GM23248 (cell line): ENCODE measurements around the gene ADCY1. TPM values are rescaled to one million over a fixed set of nuclear protein-coding genes. Genes with fewer than 3 reads are reported as not detected.

Experiments
- DNase-seq: peaks from one replicate; pipeline ENCODE4 v3.0.0-alpha.2; 2015
- H2AFZ ChIP-seq: fragments of 200-600 bp; sonication (generic); 2 replicates; pipeline ENCODE4 v1.6.1; 2016; ENCODE audit warnings: antibody characterized with exemption
- H3F3A ChIP-seq: fragments of 200-600 bp; sonication (generic); 2 replicates; pipeline ENCODE4 v1.6.1; 2016; ENCODE audit warnings: mild to moderate bottlenecking, antibody characterized with exemption, mixed run types; ENCODE audit not compliant: insufficient read depth
- H3K27ac ChIP-seq: fragments of 200-600 bp; sonication (generic); 2 replicates; pipeline ENCODE4 v1.5.1; 2016; ENCODE audit warnings: mild to moderate bottlenecking
- H3K27me3 ChIP-seq: fragments of 200-600 bp; sonication (generic); replicated peaks from 2 replicates; pipeline ENCODE4 v1.6.1; 2016; ENCODE audit warnings: mild to moderate bottlenecking; ENCODE audit not compliant: insufficient read depth
- H3K36me3 ChIP-seq: fragments of 200-600 bp; sonication (generic); 2 replicates; pipeline ENCODE4 v1.6.1; 2016; ENCODE audit warnings: low read depth, mild to moderate bottlenecking
- H3K4me1 ChIP-seq: fragments of 200-600 bp; sonication (generic); 2 replicates; pipeline ENCODE4 v1.6.1; 2016; ENCODE audit warnings: mild to moderate bottlenecking; ENCODE audit not compliant: insufficient read depth
- H3K4me2 ChIP-seq: fragments of 200-600 bp; sonication (generic); one replicate; pipeline ENCODE4 v1.6.1; 2016; ENCODE audit warnings: mild to moderate bottlenecking; ENCODE audit not compliant: unreplicated experiment
- H3K4me3 ChIP-seq: fragments of 200-600 bp; sonication (generic); 2 replicates; pipeline ENCODE4 v1.5.1; 2016; ENCODE audit warnings: mild to moderate bottlenecking
- H3K79me2 ChIP-seq: fragments of 200-600 bp; sonication (generic); 2 replicates; pipeline ENCODE4 v1.6.1; 2016; ENCODE audit warnings: mild to moderate bottlenecking; ENCODE audit not compliant: insufficient read depth
- H3K9ac ChIP-seq: fragments of 200-600 bp; sonication (generic); 2 replicates; pipeline ENCODE4 v1.6.1; 2016; ENCODE audit warnings: mild to moderate bottlenecking
- H3K9me2 ChIP-seq: fragments of 200-600 bp; sonication (generic); 2 replicates; pipeline ENCODE4 v1.6.1; 2016; ENCODE audit warnings: mixed run types, mild to moderate bottlenecking, moderate library complexity; ENCODE audit not compliant: insufficient read depth
- H3K9me3 ChIP-seq: fragments of 200-600 bp; sonication (generic); one replicate; pipeline ENCODE4 v1.6.1; 2017; ENCODE audit warnings: low read depth
- H4K20me1 ChIP-seq: fragments of 200-600 bp; sonication (generic); 2 replicates; pipeline ENCODE4 v1.6.0; 2016; ENCODE audit not compliant: insufficient read depth
- EZH2 ChIP-seq: fragments of 200-600 bp; sonication (generic); IDR thresholded peaks from 2 replicates; pipeline ENCODE4 v1.6.1; 2018; ENCODE audit warnings: antibody characterized with exemption, mild to moderate bottlenecking; ENCODE audit not compliant: insufficient read depth, poor library complexity, severe bottlenecking
- EZH2phosphoT487 ChIP-seq: fragments of 200-600 bp; sonication (generic); IDR thresholded peaks from 2 replicates; pipeline ENCODE4 v1.6.1; 2018; ENCODE audit warnings: antibody characterized with exemption, moderate library complexity, mild to moderate bottlenecking, low read depth; ENCODE audit not compliant: insufficient read depth
- WGBS, 2 experiments: methylation state at CpG; one replicate each; pipeline ENCODE4 v1.1.6; 2015 to 2017; ENCODE audit warnings: low lambda C conversion rate in 2 of 2, low coverage in 1 of 2; ENCODE audit errors: missing lambda C conversion rate in 2 of 2; 5-methylcytosine and 5-hydroxymethylcytosine counted together
- in situ Hi-C: fragments of 300-500 bp; cut with MboI; formaldehyde crosslinking; loops from 2 replicates; pipeline ENCODE4 v1.15.0; 2020
- polyA plus RNA-seq: library from polyadenylated mRNA; unstranded; fragments of >200 nt; fragmentation: Nextera tagmentation; extraction: Ambion mirVana; gene quantifications from 2 replicates; pipeline ENCODE4 v1.2.1, GENCODE V29; 2016
- total RNA-seq: library from RNA; depleted of rRNA; stranded (reverse); fragments of >200 nt; shearing (Covaris generic); gene quantifications from 2 replicates; pipeline ENCODE4 v1.2.3, GENCODE V29; 2014

The ADCY1 gene
- total and polyA plus RNA-seq, 2 experiments from 2014 or later, result 0.11 TPM; not detected in 1

GRCh38 chr7:45574669-45575500 is 717 bp downstream of the ADCY1 start:
- peak overlapping the region; percentile 48 for H3K4me3 ChIP-seq
- 1 to 2% methylated on average over 66 to 67 of the region's 72 CpGs for WGBS, 2 experiments
- H3K27ac ChIP-seq, result no peak overlapping the region
- in situ Hi-C loops, result no loop called here
- no peaks in the 10 kb centered on the region for H3K36me3 ChIP-seq
- TF ChIP-seq EZH2 (no peak), EZH2phosphoT487 (no peak)
- H3F3A ChIP-seq, result no peaks in the 10 kb centered on the region
- H4K20me1 ChIP-seq, result no peaks in the 10 kb centered on the region
- no peaks in the 10 kb centered on the region for H3K9me3 ChIP-seq
- H3K27me3 ChIP-seq, result peaks cover 48% of the 10 kb centered on the region
- peak overlapping the region; percentile 20 for H3K4me2 ChIP-seq
- no peaks in the 10 kb centered on the region for H3K79me2 ChIP-seq
- H3K9ac ChIP-seq, result no peak overlapping the region
- peak overlapping the region; percentile 48; the same call in 1 of the 2 replicates for H2AFZ ChIP-seq
- DNase-seq, result peak; percentile 73
- no peaks in the 10 kb centered on the region for H3K9me2 ChIP-seq
- H3K4me1 ChIP-seq, result no peaks in the 10 kb centered on the region

GRCh38 chr7:45575501-45576248 is 1.5 kb downstream of the ADCY1 start:
- H3K9ac ChIP-seq, result no peak overlapping the region
- no peaks in the 10 kb centered on the region for H3K36me3 ChIP-seq
- no peaks in the 10 kb centered on the region for H3K79me2 ChIP-seq
- 10 to 11% methylated on average over 34 to 36 of the region's 36 CpGs for WGBS, 2 experiments
- no peak overlapping the region for H3K27ac ChIP-seq
- no peak overlapping the region for H3K4me2 ChIP-seq
- no peaks in the 10 kb centered on the region for H3K4me1 ChIP-seq
- TF ChIP-seq EZH2phosphoT487, result no peak
- TF ChIP-seq EZH2, result no peak
- DNase-seq, result no peak
- H4K20me1 ChIP-seq, result no peaks in the 10 kb centered on the region
- H3K9me3 ChIP-seq, result no peaks in the 10 kb centered on the region
- no peak overlapping the region for H3K4me3 ChIP-seq
- no peaks in the 10 kb centered on the region for H3F3A ChIP-seq
- in situ Hi-C loops, result no loop called here
- no peaks in the 10 kb centered on the region for H3K9me2 ChIP-seq
- peaks cover 48% of the 10 kb centered on the region for H3K27me3 ChIP-seq
- H2AFZ ChIP-seq, result no peak overlapping the region

GRCh38 chr7:45576249-45576929 is 2.2 kb downstream of the ADCY1 start:
- no peaks in the 10 kb centered on the region for H3F3A ChIP-seq
- no peak overlapping the region for H3K4me2 ChIP-seq
- H3K79me2 ChIP-seq, result no peaks in the 10 kb centered on the region
- H2AFZ ChIP-seq, result no peak overlapping the region
- no peaks in the 10 kb centered on the region for H3K9me2 ChIP-seq
- TF ChIP-seq EZH2phosphoT487, result no peak
- H3K4me3 ChIP-seq, result no peak overlapping the region
- no peaks in the 10 kb centered on the region for H3K9me3 ChIP-seq
- H3K36me3 ChIP-seq, result no peaks in the 10 kb centered on the region
- H3K27me3 ChIP-seq, result peaks cover 48% of the 10 kb centered on the region
- H3K9ac ChIP-seq, result no peak overlapping the region
- no peak for DNase-seq
- no peaks in the 10 kb centered on the region for H4K20me1 ChIP-seq
- in situ Hi-C loops, result no loop called here
- H3K27ac ChIP-seq, result no peak overlapping the region
- no peaks in the 10 kb centered on the region for H3K4me1 ChIP-seq
- 41 to 43% methylated on average over 11 to 12 of the region's 12 CpGs for WGBS, 2 experiments

- H3F3A ChIP-seq, result no peaks in the 10 kb centered on the region
- H3K9me3 ChIP-seq, result no peaks in the 10 kb centered on the region
- H3K9ac ChIP-seq, result no peak overlapping the region
- H3K4me1 ChIP-seq, result no peaks in the 10 kb centered on the region
- H3K36me3 ChIP-seq, result no peaks in the 10 kb centered on the region
- no peak for TF ChIP-seq EZH2
- TF ChIP-seq EZH2phosphoT487, result no peak
- H3K27ac ChIP-seq, result no peak overlapping the region
- DNase-seq, result no peak
- no peak overlapping the region for H3K4me2 ChIP-seq
- H2AFZ ChIP-seq, result no peak overlapping the region
- in situ Hi-C loops, result no loop called here
- H3K4me3 ChIP-seq, result no peak overlapping the region
- no peaks in the 10 kb centered on the region for H3K79me2 ChIP-seq
- no peaks in the 10 kb centered on the region for H3K9me2 ChIP-seq
- no peaks in the 10 kb centered on the region for H4K20me1 ChIP-seq
- peaks cover 45% of the 10 kb centered on the region for H3K27me3 ChIP-seq
- WGBS, 2 experiments, result 55% methylated on average over 3 of the region's 3 CpGs
Observed at GRCh38 chr7:45578022-45578421, 3.9 kb downstream of the ADCY1 start.
